ENCODE data around the gene RPL35.

DNA sequence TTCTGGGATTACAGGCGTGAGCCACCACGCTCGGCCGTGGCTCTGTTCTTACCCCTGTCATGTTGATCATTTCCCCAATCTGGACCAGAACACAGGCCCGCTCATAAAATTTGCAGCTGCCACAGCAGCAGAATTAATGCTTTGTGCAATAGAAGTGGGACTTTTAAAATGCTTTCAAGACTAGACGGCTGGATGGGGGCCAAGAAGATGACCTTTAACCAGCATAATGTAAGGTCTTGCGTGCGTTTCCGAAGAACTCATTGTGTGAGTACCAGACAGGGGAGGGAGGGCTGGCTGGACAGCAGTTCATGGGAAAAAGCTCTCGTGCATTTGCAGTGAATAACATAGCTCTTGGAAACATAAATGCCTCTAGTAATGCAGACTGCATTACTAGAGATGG lies 12.0 kb downstream of the RPL35 start:
- TF ChIP-seq YY1 (IDR thresholded peaks at IDR 0.05; ENCODE audit: low read depth, low read length): no peak
- TF ChIP-seq CHD2 (IDR thresholded peaks at IDR 0.05; ENCODE audit: borderline replicate concordance, low read depth, low read length): no peak
- TF ChIP-seq, protein P1, sequence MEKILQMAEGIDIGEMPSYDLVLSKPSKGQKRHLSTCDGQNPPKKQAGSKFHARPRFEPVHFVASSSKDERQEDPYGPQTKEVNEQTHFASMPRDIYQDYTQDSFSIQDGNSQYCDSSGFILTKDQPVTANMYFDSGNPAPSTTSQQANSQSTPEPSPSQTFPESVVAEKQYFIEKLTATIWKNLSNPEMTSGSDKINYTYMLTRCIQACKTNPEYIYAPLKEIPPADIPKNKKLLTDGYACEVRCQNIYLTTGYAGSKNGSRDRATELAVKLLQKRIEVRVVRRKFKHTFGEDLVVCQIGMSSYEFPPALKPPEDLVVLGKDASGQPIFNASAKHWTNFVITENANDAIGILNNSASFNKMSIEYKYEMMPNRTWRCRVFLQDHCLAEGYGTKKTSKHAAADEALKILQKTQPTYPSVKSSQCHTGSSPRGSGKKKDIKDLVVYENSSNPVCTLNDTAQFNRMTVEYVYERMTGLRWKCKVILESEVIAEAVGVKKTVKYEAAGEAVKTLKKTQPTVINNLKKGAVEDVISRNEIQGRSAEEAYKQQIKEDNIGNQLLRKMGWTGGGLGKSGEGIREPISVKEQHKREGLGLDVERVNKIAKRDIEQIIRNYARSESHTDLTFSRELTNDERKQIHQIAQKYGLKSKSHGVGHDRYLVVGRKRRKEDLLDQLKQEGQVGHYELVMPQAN (conservative IDR thresholded peaks at IDR 0.05): no peak
- TF ChIP-seq, protein P2, sequence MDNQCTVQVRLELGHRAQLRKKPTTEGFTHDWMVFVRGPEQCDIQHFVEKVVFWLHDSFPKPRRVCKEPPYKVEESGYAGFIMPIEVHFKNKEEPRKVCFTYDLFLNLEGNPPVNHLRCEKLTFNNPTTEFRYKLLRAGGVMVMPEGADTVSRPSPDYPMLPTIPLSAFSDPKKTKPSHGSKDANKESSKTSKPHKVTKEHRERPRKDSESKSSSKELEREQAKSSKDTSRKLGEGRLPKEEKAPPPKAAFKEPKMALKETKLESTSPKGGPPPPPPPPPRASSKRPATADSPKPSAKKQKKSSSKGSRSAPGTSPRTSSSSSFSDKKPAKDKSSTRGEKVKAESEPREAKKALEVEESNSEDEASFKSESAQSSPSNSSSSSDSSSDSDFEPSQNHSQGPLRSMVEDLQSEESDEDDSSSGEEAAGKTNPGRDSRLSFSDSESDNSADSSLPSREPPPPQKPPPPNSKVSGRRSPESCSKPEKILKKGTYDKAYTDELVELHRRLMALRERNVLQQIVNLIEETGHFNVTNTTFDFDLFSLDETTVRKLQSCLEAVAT (IDR thresholded peaks at IDR 0.05): no peak
- TF ChIP-seq, protein P3, sequence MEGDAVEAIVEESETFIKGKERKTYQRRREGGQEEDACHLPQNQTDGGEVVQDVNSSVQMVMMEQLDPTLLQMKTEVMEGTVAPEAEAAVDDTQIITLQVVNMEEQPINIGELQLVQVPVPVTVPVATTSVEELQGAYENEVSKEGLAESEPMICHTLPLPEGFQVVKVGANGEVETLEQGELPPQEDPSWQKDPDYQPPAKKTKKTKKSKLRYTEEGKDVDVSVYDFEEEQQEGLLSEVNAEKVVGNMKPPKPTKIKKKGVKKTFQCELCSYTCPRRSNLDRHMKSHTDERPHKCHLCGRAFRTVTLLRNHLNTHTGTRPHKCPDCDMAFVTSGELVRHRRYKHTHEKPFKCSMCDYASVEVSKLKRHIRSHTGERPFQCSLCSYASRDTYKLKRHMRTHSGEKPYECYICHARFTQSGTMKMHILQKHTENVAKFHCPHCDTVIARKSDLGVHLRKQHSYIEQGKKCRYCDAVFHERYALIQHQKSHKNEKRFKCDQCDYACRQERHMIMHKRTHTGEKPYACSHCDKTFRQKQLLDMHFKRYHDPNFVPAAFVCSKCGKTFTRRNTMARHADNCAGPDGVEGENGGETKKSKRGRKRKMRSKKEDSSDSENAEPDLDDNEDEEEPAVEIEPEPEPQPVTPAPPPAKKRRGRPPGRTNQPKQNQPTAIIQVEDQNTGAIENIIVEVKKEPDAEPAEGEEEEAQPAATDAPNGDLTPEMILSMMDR (IDR thresholded peaks at IDR 0.05 in 2 of 3, conservative IDR thresholded peaks at IDR 0.05 in 1 of 3; ENCODE audit: control insufficient read depth in 2 of 3, extremely low read depth in 1 of 3, insufficient read depth in 1 of 3, low read depth in 3 of 3, low read length in 3 of 3): no peak
- no peak for TF ChIP-seq CREM (IDR thresholded peaks at IDR 0.05; ENCODE audit: low read depth)
- no peak for TF ChIP-seq TBL1XR1 (IDR thresholded peaks at IDR 0.05; ENCODE audit: low read depth, low read length)

Data from GM12878 (cell line).